SK-N-SH (cell line): ENCODE data around the gene APRT. TPM values are rescaled to one million over a fixed set of nuclear protein-coding genes. Genes with fewer than 3 reads are reported as not detected.

ENCODE experiments used
- CTCF ChIA-PET: fragments of 300-600, 350-600 bp; formaldehyde crosslinking; extraction: SDS; loops from one replicate; lab custom pipeline; 2021; lab: Yijun Ruan, JAX
- POLR2A ChIA-PET: fragments of 350-600 bp; sonication (Branson Sonifier 250); formaldehyde crosslinking; extraction: SDS; loops from one replicate; lab custom pipeline; 2020; ENCODE audit warnings: antibody characterized with exemption, inconsistent platforms; lab: Yijun Ruan, JAX
- DNase-seq: peaks from one replicate; pipeline ENCODE4 v3.0.0; 2012
- H2AFZ ChIP-seq: fragments of 200-600 bp; sonication (generic); 2 replicates; pipeline ENCODE4 v1.8.1; 2016; ENCODE audit warnings: antibody characterized with exemption, mild to moderate bottlenecking, low read depth
- H3F3A ChIP-seq: fragments of 200-600 bp; sonication (generic); replicated peaks from 2 replicates; pipeline ENCODE3; 2016; ENCODE audit warnings: antibody characterized with exemption, mild to moderate bottlenecking; ENCODE audit not compliant: insufficient read depth
- H3K27ac ChIP-seq, 2 experiments: fragments of 200-500 bp in 1 of 2; fragments of 200-600 bp in 1 of 2; sonication (Bioruptor generic) in 1 of 2; sonication (generic), shearing (Covaris generic) in 1 of 2; 2 replicates each; pipeline versions ENCODE4 v1.5.1 to v1.6.1; 2014 to 2016; ENCODE audit warnings: low read depth in 2 of 2, inconsistent platforms in 1 of 2, low read length in 1 of 2, mild to moderate bottlenecking in 1 of 2, mixed read lengths in 1 of 2
- H3K27me3 ChIP-seq: fragments of 200-600 bp; sonication (generic), shearing (Covaris generic); 2 replicates; pipeline ENCODE4 v1.6.1; 2016; ENCODE audit warnings: mixed run types; ENCODE audit not compliant: insufficient read depth
- H3K36me3 ChIP-seq, 2 experiments: fragments of 200-500 bp in 1 of 2; fragments of 200-600 bp in 1 of 2; sonication (Bioruptor generic) in 1 of 2; sonication (generic) in 1 of 2; replicated peaks in 1 of 2; 2 replicates each; pipeline versions ENCODE3 to v1.5.1; 2014 to 2016; ENCODE audit warnings: low read length in 1 of 2, mild to moderate bottlenecking in 1 of 2; ENCODE audit not compliant: insufficient read depth in 2 of 2, control insufficient read depth in 1 of 2
- H3K4me1 ChIP-seq, 2 experiments: fragments of 200-500 bp in 1 of 2; fragments of 200-600 bp in 1 of 2; sonication (Bioruptor generic) in 1 of 2; sonication (generic), shearing (Covaris generic) in 1 of 2; 2 replicates each; pipeline versions ENCODE4 v1.5.1 to v1.6.1; 2014 to 2016; ENCODE audit warnings: low read depth in 1 of 2, low read length in 1 of 2, mixed run types in 1 of 2; ENCODE audit not compliant: insufficient read depth in 2 of 2, control insufficient read depth in 1 of 2
- H3K4me2 ChIP-seq: fragments of 200-600 bp; sonication (generic), shearing (Covaris generic); 2 replicates; pipeline ENCODE4 v1.6.1; 2017; ENCODE audit warnings: mixed run types
- H3K4me3 ChIP-seq, 2 experiments: fragments of 200-500 bp in 1 of 2; fragments of 200-600 bp in 1 of 2; sonication (Bioruptor generic) in 1 of 2; sonication (generic), shearing (Covaris generic) in 1 of 2; 2 replicates each; pipeline versions ENCODE4 v1.5.1 to v1.8.1; 2014 to 2016; ENCODE audit warnings: low read depth in 2 of 2, inconsistent platforms in 1 of 2, low read length in 1 of 2, mild to moderate bottlenecking in 1 of 2, mixed read lengths in 1 of 2, moderate library complexity in 1 of 2
- H3K79me2 ChIP-seq: fragments of 200-600 bp; sonication (generic); 2 replicates; pipeline ENCODE4 v1.8.1; 2017; ENCODE audit warnings: mild to moderate bottlenecking; ENCODE audit not compliant: insufficient read depth
- H3K9ac ChIP-seq: fragments of 200-600 bp; sonication (generic); 2 replicates; pipeline ENCODE4 v1.6.1; 2017; ENCODE audit warnings: mixed run types
- H3K9me2 ChIP-seq: fragments of 200-600 bp; sonication (generic); 2 replicates; pipeline ENCODE4 v1.6.1; 2017; ENCODE audit warnings: mixed run types
- H3K9me3 ChIP-seq: fragments of 200-600 bp; sonication (generic); 2 replicates; pipeline ENCODE4 v1.6.1; 2017; ENCODE audit warnings: mixed run types, mild to moderate bottlenecking, moderate library complexity
- H4K20me1 ChIP-seq: fragments of 200-600 bp; sonication (generic); 2 replicates; pipeline ENCODE4 v1.6.1; 2017; ENCODE audit warnings: mild to moderate bottlenecking, mixed run types; ENCODE audit not compliant: insufficient read depth
- CHD2 ChIP-seq: fragments of 150-350 bp; IDR thresholded peaks from 2 replicates; pipeline ENCODE4 v1.6.1; 2018; ENCODE audit warnings: low read length; ENCODE audit not compliant: partially characterized antibody
- GABPA ChIP-seq: IDR thresholded peaks from 2 replicates; pipeline ENCODE4 v1.4.0; 2012; ENCODE audit warnings: low read depth, mild to moderate bottlenecking
- IRF3 ChIP-seq: fragments of 150-350 bp; IDR thresholded peaks from 2 replicates; pipeline ENCODE4 v1.6.1; 2016; ENCODE audit warnings: mild to moderate bottlenecking, low read depth, low read length
- JUND ChIP-seq: IDR thresholded peaks from 2 replicates; pipeline ENCODE4 v1.4.0; 2012
- MXI1 ChIP-seq: IDR thresholded peaks from 2 replicates; pipeline ENCODE4 v1.6.1; 2012; ENCODE audit warnings: mild to moderate bottlenecking, low read depth, low read length, improper control_type of control experiment
- NFIC ChIP-seq: IDR thresholded peaks from 2 replicates; pipeline ENCODE4 v1.4.0; 2012; ENCODE audit warnings: borderline replicate concordance
- PBX3 ChIP-seq: IDR thresholded peaks from 2 replicates; pipeline ENCODE4; 2012
- TEAD4 ChIP-seq: IDR thresholded peaks from 2 replicates; pipeline ENCODE4 v1.4.0; 2012; ENCODE audit warnings: mild to moderate bottlenecking, borderline replicate concordance; ENCODE audit not compliant: insufficient read depth
- USF1 ChIP-seq: IDR thresholded peaks from 2 replicates; pipeline ENCODE4 v1.4.0; 2012; ENCODE audit warnings: low read depth, borderline replicate concordance
- USF2 ChIP-seq: fragments of 150-350 bp; IDR thresholded peaks from 2 replicates; pipeline ENCODE4 v1.6.1; 2017; ENCODE audit warnings: antibody characterized with exemption, low read length, low read depth, borderline replicate concordance
- YY1 ChIP-seq: IDR thresholded peaks from 2 replicates; pipeline ENCODE4 v1.4.0; 2012; ENCODE audit warnings: low read depth, mild to moderate bottlenecking
- ZBTB33 ChIP-seq: IDR thresholded peaks from 2 replicates; pipeline ENCODE4 v1.4.0; 2012; ENCODE audit warnings: low read depth, borderline replicate concordance
- WGBS: methylation state at CpG from one replicate; pipeline ENCODE4 v1.1.6; 2017; ENCODE audit warnings: low lambda C conversion rate; 5-methylcytosine and 5-hydroxymethylcytosine counted together
- polyA plus RNA-seq, 3 experiments: library from polyadenylated mRNA; depleted of rRNA; stranded (reverse); fragments of >200 nt; gene quantifications; 2 replicates each; pipeline ENCODE4 v1.2.3, GENCODE V29; 2012

Gene APRT
- polyA plus RNA-seq, 1 of the 3 experiments (the other 2 are of a cell fraction) = 192 TPM

- Histone ChIP-seq H3K36me3 (peaks cover 0 to 4% of the 10 kb centered on the region in 2 experiments), H3F3A (peaks cover 12% of the 10 kb centered on the region), H3K9me2 (no peaks in the 10 kb centered on the region), H3K27ac (no peak overlapping the region), H4K20me1 (0 out of 2 replicates have a peak, but pooled peaks cover 10% of the 10 kb centered on the region), H3K79me2 (peaks cover 17% of the 10 kb centered on the region), H3K27me3 (no peaks in the 10 kb centered on the region), H2AFZ (no peak overlapping the region), H3K4me1 (peaks cover 5 to 15% of the 10 kb centered on the region in 2 experiments; a peak in 1 of 4 replicates), H3K9ac (no peak overlapping the region), H3K9me3 (no peaks in the 10 kb centered on the region), H3K4me2 (no peak overlapping the region), H3K4me3 (no peak overlapping the region)
- DNase-seq = no peak
- TF ChIP-seq PBX3 (no peak), TEAD4 (no peak), YY1 (no peak), NFIC (no peak), USF2 (no peak), JUND (no peak), IRF3 (no peak), ZBTB33 (no peak), CHD2 (no peak), USF1 (no peak), GABPA (no peak), MXI1 (no peak)
- POLR2A ChIA-PET = no interaction called here
- CTCF ChIA-PET = interaction anchor here (0.7 kb wide), 1 partner anchor 704 kb away, joined by 3 read pairs; no protein-coding TSS in a partner anchor
- 85% methylated on average over 7 of the region's 17 CpGs for WGBS
These were observed 41.7 kb upstream of the APRT start for GRCh38 chr16:88853325-88853941.
